GM21737 (cell line): ENCODE results near the gene KREMEN1.
"Not testable (repeated sequence)": the region's sequence is repeated elsewhere in the genome, so short reads cannot be mapped to it uniquely, and the experiment has no call there.

Experiments
- ATAC-seq: cut with Tn5 transposase; IDR thresholded peaks from one replicate; pipeline ENCODE4 v1.9.1; 2021; ENCODE audit warnings: mild to moderate bottlenecking, moderate library complexity; ENCODE audit not compliant: unreplicated experiment

The KREMEN1 gene

GRCh38 chr22:29102300-29102699, 29.5 kb downstream of the KREMEN1 start:
- no peak for ATAC-seq

- no peak for ATAC-seq
These were observed 30.3 kb downstream of the KREMEN1 start for GRCh38 chr22:29103121-29103520.

- ATAC-seq = no peak
These were observed 32.6 kb downstream of the KREMEN1 start for GRCh38 chr22:29105468-29105867.

- no peak for ATAC-seq
These were observed 34.0 kb downstream of the KREMEN1 start for GRCh38 chr22:29106839-29107238.

GRCh38 chr22:29108137-29108536, 35.3 kb downstream of the KREMEN1 start:
- no peak for ATAC-seq

GRCh38 chr22:29109822-29110221, 37.0 kb downstream of the KREMEN1 start:
- ATAC-seq = no peak

- no peak for ATAC-seq
These were observed 38.1 kb downstream of the KREMEN1 start for GRCh38 chr22:29110946-29111345.

GRCh38 chr22:29112121-29112520, 39.3 kb downstream of the KREMEN1 start:
- ATAC-seq = no peak

GRCh38 chr22:29112681-29113080, 39.8 kb downstream of the KREMEN1 start:
- ATAC-seq = no peak

GRCh38 chr22:29113319-29113718, 40.5 kb downstream of the KREMEN1 start:
- no peak for ATAC-seq

GRCh38 chr22:29114392-29114791, 41.6 kb downstream of the KREMEN1 start:
- no peak for ATAC-seq

- no peak for ATAC-seq
These were observed 43.0 kb downstream of the KREMEN1 start for GRCh38 chr22:29115682-29116288.

- no peak for ATAC-seq
These were observed 43.7 kb downstream of the KREMEN1 start for GRCh38 chr22:29116397-29117123.

- ATAC-seq = no peak
These were observed 45.1 kb downstream of the KREMEN1 start for GRCh38 chr22:29117799-29118477.

- ATAC-seq = not testable (repeated sequence)
These were observed 47.5 kb downstream of the KREMEN1 start for GRCh38 chr22:29120098-29120912.

GRCh38 chr22:29121124-29121523, 48.3 kb downstream of the KREMEN1 start:
- ATAC-seq = no peak

- ATAC-seq = no peak
These were observed 49.2 kb downstream of the KREMEN1 start for GRCh38 chr22:29122041-29122440.

- ATAC-seq = no peak
These were observed 52.1 kb downstream of the KREMEN1 start for GRCh38 chr22:29124777-29125442.

- ATAC-seq = no peak
These were observed 52.6 kb downstream of the KREMEN1 start for GRCh38 chr22:29125443-29125778.

- ATAC-seq = no peak
These were observed 53.0 kb downstream of the KREMEN1 start for GRCh38 chr22:29125844-29126243.
